LNCAP (cell line): Measurements from ENCODE around the gene MRPS18A.

Source experiments
- CTCF ChIP-seq: fragments of 450-650 bp; IDR thresholded peaks from 2 replicates; pipeline ENCODE4 v1.5.1; 2017; ENCODE audit warnings: mild to moderate bottlenecking

Gene MRPS18A

GRCh38 chr6:43676962-43677606 lies 10.5 kb downstream of the MRPS18A start:
- TF ChIP-seq CTCF = no peak

GRCh38 chr6:43674921-43675320 lies 12.7 kb downstream of the MRPS18A start:
- no peak for TF ChIP-seq CTCF

GRCh38 chr6:43674291-43674690 lies 13.3 kb downstream of the MRPS18A start:
- TF ChIP-seq CTCF = no peak

- TF ChIP-seq CTCF = no peak
Measured at GRCh38 chr6:43673444-43674084, 14.0 kb downstream of the MRPS18A start.

GRCh38 chr6:43671801-43672690 lies 15.5 kb downstream of the MRPS18A start:
- TF ChIP-seq CTCF = no peak

- no peak for TF ChIP-seq CTCF
Measured at GRCh38 chr6:43671011-43671800, 16.4 kb downstream of the MRPS18A start.

- TF ChIP-seq CTCF = no peak
Measured at GRCh38 chr6:43670623-43670986, 17.0 kb downstream of the MRPS18A start.
